GM12864 (cell line): Measurements from ENCODE around the gene RALGPS1.
A peak's percentile ranks its signal among the peaks of the same experiment; 100 is the strongest.

Source experiments
- DNase-seq: peaks from one replicate; pipeline ENCODE4 v3.0.0-alpha.2; 2011; ENCODE audit warnings: low read depth
- H3K4me3 ChIP-seq: 2 replicates; pipeline ENCODE4 v1.5.1; 2011; ENCODE audit warnings: mild to moderate bottlenecking, low read depth, low read length, control low read depth
- CTCF ChIP-seq: IDR thresholded peaks from 2 replicates; pipeline ENCODE4 v1.5.1; 2011; ENCODE audit warnings: low read depth, mild to moderate bottlenecking, moderate library complexity, low read length, control low read depth, inconsistent platforms; ENCODE audit errors: missing control alignments

The RALGPS1 gene

GRCh38 chr9:127223810-127224177 lies 309.2 kb downstream of the RALGPS1 start:
- DNase-seq = no peak
- TF ChIP-seq CTCF = peak; percentile 17
- peak overlapping the region; percentile 54 for H3K4me3 ChIP-seq

GRCh38 chr9:127224178-127224882 lies 309.7 kb downstream of the RALGPS1 start:
- peak; percentile 77 for DNase-seq
- peak overlapping the region; percentile 54 for H3K4me3 ChIP-seq
- TF ChIP-seq CTCF = no peak

GRCh38 chr9:127224883-127225739 lies 310.5 kb downstream of the RALGPS1 start:
- peak; percentile 55 for DNase-seq
- H3K4me3 ChIP-seq = peak overlapping the region; percentile 85
- TF ChIP-seq CTCF = no peak

GRCh38 chr9:127225801-127226625 lies 311.4 kb downstream of the RALGPS1 start:
- DNase-seq = no peak
- no peak for TF ChIP-seq CTCF
- H3K4me3 ChIP-seq = peak overlapping the region; percentile 85

GRCh38 chr9:127229691-127230417 lies 315.3 kb downstream of the RALGPS1 start:
- no peak overlapping the region for H3K4me3 ChIP-seq
- TF ChIP-seq CTCF = no peak
- no peak for DNase-seq

- DNase-seq = no peak
- TF ChIP-seq CTCF = no peak
- H3K4me3 ChIP-seq = no peak overlapping the region
Observed at GRCh38 chr9:127231666-127232065, 317.1 kb downstream of the RALGPS1 start.
